K562 (cell line): ENCODE data around the gene CCDC106. TPM values are rescaled to one million over a fixed set of nuclear protein-coding genes. Genes with fewer than 3 reads are reported as not detected.

Experiments
- ATAC-seq: fragments of 200-7000 bp; cut with Tn5 transposase; 3 replicates; pipeline ENCODE4 v1.9.1; 2020; ENCODE audit warnings: moderate library complexity
- BruUV-seq: library from RNA; stranded (reverse); fragments of 400-500 nt; replicated peaks from 2 replicates; lab custom pipeline; 2021; lab: Mats Ljungman, UMichigan
- CTCF ChIA-PET: fragments of 300-600 bp; formaldehyde crosslinking; extraction: SDS; loops from one replicate; lab custom pipeline; 2021; ENCODE audit warnings: low intra/inter-chr PET ratio; lab: Yijun Ruan, JAX
- POLR2A ChIA-PET: fragments of 300-600, 350-650 bp; sonication (Branson Sonifier 250); formaldehyde crosslinking; extraction: SDS; loops from one replicate; lab custom pipeline; 2021; ENCODE audit warnings: antibody characterized with exemption, inconsistent platforms; lab: Yijun Ruan, JAX
- DNase-seq, 4 experiments: peaks; one replicate each; pipeline versions ENCODE4 v3.0.0 to v3.0.0-alpha.2; 2011 to 2018; ENCODE audit warnings: low spot score in 3 of 4, mixed read lengths in 3 of 4; ENCODE audit errors: extremely low read depth in 1 of 4
- FAIRE-seq: peaks from 2 replicates; lab custom pipeline; 2011; peaks lifted over from hg19 to GRCh38; lab: Jason Lieb, UNC
- H2AFZ ChIP-seq: 2 replicates; pipeline ENCODE4 v1.6.0; 2011; ENCODE audit warnings: low read depth, low read length, control low read depth, inconsistent platforms
- H3K27ac ChIP-seq: fragments of 200-600 bp; 3 replicates; pipeline ENCODE4 v1.8.0; 2011; ENCODE audit warnings: low read depth, mild to moderate bottlenecking, control low read depth, inconsistent platforms, low read length, moderate library complexity, mixed read lengths; ENCODE audit errors: extremely low read depth
- H3K27me3 ChIP-seq, 2 experiments: fragments of 300-600 bp in 1 of 2; 2 replicates in 1 of 2; 3 replicates in 1 of 2; pipeline versions ENCODE4 v1.6.0 to v1.8.0; 2011; ENCODE audit warnings: inconsistent platforms in 2 of 2, low read length in 2 of 2, mild to moderate bottlenecking in 1 of 2, mixed read lengths in 1 of 2, moderate library complexity in 1 of 2; ENCODE audit not compliant: control insufficient read depth in 2 of 2, insufficient read depth in 2 of 2
- H3K36me3 ChIP-seq: fragments of 300-600 bp; 3 replicates; pipeline ENCODE4 v1.8.0; 2011; ENCODE audit warnings: mild to moderate bottlenecking, low read length, inconsistent platforms; ENCODE audit not compliant: control insufficient read depth, insufficient read depth
- H3K4me1 ChIP-seq, 2 experiments: fragments of 200-600 bp in 1 of 2; replicated peaks in 1 of 2; 2 replicates in 1 of 2; 3 replicates in 1 of 2; pipeline versions ENCODE4 v1.5.1 to v1.8.0; 2011; ENCODE audit warnings: inconsistent platforms in 2 of 2, low read length in 2 of 2, mild to moderate bottlenecking in 1 of 2, mixed read lengths in 1 of 2, moderate library complexity in 1 of 2; ENCODE audit not compliant: control insufficient read depth in 2 of 2, insufficient read depth in 2 of 2
- H3K4me2 ChIP-seq: 2 replicates; pipeline ENCODE4 v1.6.1; 2011; ENCODE audit warnings: low read length, control low read depth, inconsistent platforms, mixed read lengths; ENCODE audit not compliant: insufficient read depth
- H3K4me3 ChIP-seq: fragments of 200-600 bp; sonication (generic), shearing (Covaris generic); 2 replicates; pipeline ENCODE4 v1.5.1; 2016; ENCODE audit warnings: control low read depth, inconsistent platforms
- H3K79me2 ChIP-seq: fragments of 200-600 bp; 3 replicates; pipeline ENCODE4 v1.8.0; 2011; ENCODE audit warnings: low read length, inconsistent platforms; ENCODE audit not compliant: control insufficient read depth, insufficient read depth
- H3K9ac ChIP-seq, 2 experiments: 2 replicates each; pipeline versions ENCODE4 v1.6.0 to v1.6.1; 2011; ENCODE audit warnings: low read depth in 2 of 2, low read length in 2 of 2, control low read depth in 1 of 2, inconsistent platforms in 1 of 2, mild to moderate bottlenecking in 1 of 2, mixed read lengths in 1 of 2; ENCODE audit not compliant: insufficient read depth in 1 of 2
- H3K9me1 ChIP-seq: one replicate; pipeline ENCODE4 v1.6.0; 2011; ENCODE audit warnings: inconsistent platforms, mild to moderate bottlenecking, low read length, moderate library complexity; ENCODE audit not compliant: control insufficient read depth, insufficient read depth
- H3K9me3 ChIP-seq: replicated peaks from 2 replicates; pipeline ENCODE4 v1.5.1; 2011; ENCODE audit warnings: low read depth, low read length, inconsistent platforms; ENCODE audit not compliant: control insufficient read depth, insufficient read depth
- H4K20me1 ChIP-seq: replicated peaks from 2 replicates; pipeline ENCODE4 v1.6.1; 2011; ENCODE audit warnings: low read length, inconsistent platforms, mixed read lengths; ENCODE audit not compliant: control insufficient read depth, insufficient read depth
- ARID1B ChIP-seq: fragments of 450-650 bp; IDR thresholded peaks from 2 replicates; pipeline ENCODE4 v1.6.1; 2016; ENCODE audit warnings: antibody characterized with exemption, mild to moderate bottlenecking, inconsistent platforms
- POLR2H ChIP-seq: IDR thresholded peaks from 2 replicates; pipeline ENCODE4 v1.6.1; 2016; ENCODE audit warnings: missing genetic modification characterization, low read depth, mild to moderate bottlenecking, control low read depth, missing compliant biosample characterization, moderate library complexity
- RBFOX2 ChIP-seq: fragments of 200-400 bp; formaldehyde crosslinking; IDR thresholded peaks from 2 replicates; pipeline ENCODE4 v1.6.1; 2017; ENCODE audit warnings: low read depth, mild to moderate bottlenecking, low read length, moderate library complexity
- THRAP3 ChIP-seq: fragments of 450-650 bp; IDR thresholded peaks from 2 replicates; pipeline ENCODE4 v1.6.1; 2016; ENCODE audit warnings: mild to moderate bottlenecking, inconsistent platforms, borderline replicate concordance
- WGBS: fragments of 100-300 bp; shearing (Covaris generic); methylation state at CpG from one replicate; pipeline ENCODE4 v1.1.6; 2016; ENCODE audit warnings: low coverage, mixed read lengths; ENCODE audit not compliant: insufficient coverage; ENCODE audit errors: missing lambda C conversion rate; 5-methylcytosine and 5-hydroxymethylcytosine counted together
- in situ Hi-C: fragments of 300-500 bp; cut with MboI; formaldehyde crosslinking; loops from 4 replicates; pipeline ENCODE4 v1.15.0; 2018; ENCODE audit warnings: inconsistent platforms, mixed read lengths
- intact Hi-C: fragments of 100-400 bp; cut with micrococcal nuclease; formaldehyde crosslinking; loops from 2 replicates; pipeline ENCODE4 v1.14.2; 2022
- polyA plus RNA-seq, 8 experiments: library from polyadenylated mRNA; depleted of rRNA in 4 of 8; stranded (reverse) in 5 of 8; unstranded in 3 of 8; fragments of >200 nt; fragmentation: Nextera tagmentation in 2 of 8; fragmentation: Illumina TruSeq in 1 of 8; extraction: Ambion mirVana in 2 of 8; extraction: Trizol in 1 of 8; gene quantifications; 2 replicates each; pipeline versions ENCODE4 v1.2.1 to v1.2.3, GENCODE V29; 2011 to 2014; ENCODE audit warnings: inconsistent platforms in 1 of 8, missing spikeins in 1 of 8
- total RNA-seq, 7 experiments: library from RNA; depleted of rRNA in 6 of 7; stranded (reverse); fragments of >200 nt in 6 of 7; fragmentation: Illumina TruSeq in 2 of 7; extraction: Trizol in 2 of 7; gene quantifications; 2 replicates each; pipeline versions ENCODE4 v1.2.1 to v1.2.3, GENCODE V29; 2011 to 2021; ENCODE audit warnings: low replicate concordance in 1 of 7
- TF ChIP-seq, protein P1 (sequence below): fragments of 250-450 bp; sonication (Bioruptor Pico); IDR thresholded peaks from 2 replicates; pipeline ENCODE4 v1.5.0; 2020; ENCODE audit warnings: mild to moderate bottlenecking, borderline replicate concordance

CCDC106 gene
- total and polyA plus RNA-seq, 9 of the 15 experiments (the other 6 are each of a cell fraction or from before 2014, with no cell fraction given) = 0.10 to 27.5 (median 15.0) TPM; not detected in 1

DNA sequence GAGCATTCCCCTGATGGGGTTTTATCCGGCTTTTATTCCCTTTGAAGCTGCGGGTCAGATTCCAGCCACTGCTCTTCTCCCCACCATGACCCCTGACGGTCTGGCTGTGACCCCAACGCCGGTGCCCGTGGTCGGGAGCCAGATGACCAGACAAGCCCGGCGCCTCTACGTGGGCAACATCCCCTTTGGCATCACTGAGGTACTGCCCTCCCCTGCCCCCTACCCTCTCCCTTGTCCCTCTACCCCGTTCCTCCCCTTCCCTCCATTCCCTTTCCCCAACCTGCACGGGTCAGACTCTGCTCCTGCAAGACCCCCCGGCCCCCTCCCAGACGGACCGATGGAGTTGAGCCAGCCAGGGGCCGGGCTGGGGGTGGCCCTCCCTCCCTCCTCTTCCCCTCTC, 13.0 kb downstream of the CCDC106 start:
- Histone ChIP-seq H4K20me1 (peaks cover 64% of the 10 kb centered on the region), H3K9ac (no peak overlapping the region)
- POLR2A ChIA-PET = interaction anchor here (0.6 kb wide), 1 partner anchor 1624 kb away, joined by 3 read pairs; no protein-coding TSS in a partner anchor

More for the DNA sequence above, 13.0 kb downstream of the CCDC106 start:
- intact Hi-C loops = no loop called here
- FAIRE-seq = no peak
- in situ Hi-C loops = no loop called here
- no peak overlapping the region for H2AFZ ChIP-seq
- WGBS = 89% methylated on average over 7 of the region's 16 CpGs
- ATAC-seq = no peak
- peaks cover 88% of the 10 kb centered on the region for H3K79me2 ChIP-seq
- no peak overlapping the region for H3K4me2 ChIP-seq
- CTCF ChIA-PET = no interaction called here
- TF ChIP-seq RBFOX2 = 0 out of 2 replicates have a peak, but pooled peaks have one; percentile 16
- no peak for TF ChIP-seq ARID1B
- TF ChIP-seq, protein P1, sequence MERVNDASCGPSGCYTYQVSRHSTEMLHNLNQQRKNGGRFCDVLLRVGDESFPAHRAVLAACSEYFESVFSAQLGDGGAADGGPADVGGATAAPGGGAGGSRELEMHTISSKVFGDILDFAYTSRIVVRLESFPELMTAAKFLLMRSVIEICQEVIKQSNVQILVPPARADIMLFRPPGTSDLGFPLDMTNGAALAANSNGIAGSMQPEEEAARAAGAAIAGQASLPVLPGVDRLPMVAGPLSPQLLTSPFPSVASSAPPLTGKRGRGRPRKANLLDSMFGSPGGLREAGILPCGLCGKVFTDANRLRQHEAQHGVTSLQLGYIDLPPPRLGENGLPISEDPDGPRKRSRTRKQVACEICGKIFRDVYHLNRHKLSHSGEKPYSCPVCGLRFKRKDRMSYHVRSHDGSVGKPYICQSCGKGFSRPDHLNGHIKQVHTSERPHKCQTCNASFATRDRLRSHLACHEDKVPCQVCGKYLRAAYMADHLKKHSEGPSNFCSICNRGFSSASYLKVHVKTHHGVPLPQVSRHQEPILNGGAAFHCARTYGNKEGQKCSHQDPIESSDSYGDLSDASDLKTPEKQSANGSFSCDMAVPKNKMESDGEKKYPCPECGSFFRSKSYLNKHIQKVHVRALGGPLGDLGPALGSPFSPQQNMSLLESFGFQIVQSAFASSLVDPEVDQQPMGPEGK (CRISPR knock-in tag) = no peak
- no peak for TF ChIP-seq THRAP3
- TF ChIP-seq POLR2H (tag) = no peak
- TF ChIP-seq, all 486 proteins: peak for 1
- peaks cover 10% of the 10 kb centered on the region for H3K9me1 ChIP-seq
- H3K36me3 ChIP-seq = peaks cover 97% of the 10 kb centered on the region
- no TSS peak for BruUV-seq
- no peaks in the 10 kb centered on the region for H3K27me3 ChIP-seq
- no peak overlapping the region for H3K27ac ChIP-seq
- H3K4me1 ChIP-seq = peaks cover 20 to 21% of the 10 kb centered on the region in 2 experiments; a peak in 4 of 5 replicates
- no peak for DNase-seq
- H3K9me3 ChIP-seq = no peaks in the 10 kb centered on the region
- H3K4me3 ChIP-seq = no peak overlapping the region
